Retina (tissue), 1 donor: ENCODE measurements around the gene OR4C16.

Experiments
- DNase-seq: peaks from one replicate; pipeline ENCODE4 v3.0.0-alpha.2; 2016

The OR4C16 gene, protein sequence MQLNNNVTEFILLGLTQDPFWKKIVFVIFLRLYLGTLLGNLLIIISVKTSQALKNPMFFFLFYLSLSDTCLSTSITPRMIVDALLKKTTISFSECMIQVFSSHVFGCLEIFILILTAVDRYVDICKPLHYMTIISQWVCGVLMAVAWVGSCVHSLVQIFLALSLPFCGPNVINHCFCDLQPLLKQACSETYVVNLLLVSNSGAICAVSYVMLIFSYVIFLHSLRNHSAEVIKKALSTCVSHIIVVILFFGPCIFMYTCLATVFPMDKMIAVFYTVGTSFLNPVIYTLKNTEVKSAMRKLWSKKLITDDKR

GRCh38 chr11:55571828-55572227 lies at the start of gene OR4C16:
OR4C16 (plus strand) TSS chr11:55572128; CDS start chr11:55572128, 0 bp downstream.
- no peak for DNase-seq

GRCh38 chr11:55554169-55554568 lies 17.8 kb upstream of the OR4C16 start, which contains the start of gene OR4C15:
OR4C15 (plus strand) TSS chr11:55554469; CDS start chr11:55554469, 0 bp downstream.
- DNase-seq, result no peak

GRCh38 chr11:55572548-55572947 lies 620 bp downstream of the OR4C16 start:
- DNase-seq, result no peak

DNA sequence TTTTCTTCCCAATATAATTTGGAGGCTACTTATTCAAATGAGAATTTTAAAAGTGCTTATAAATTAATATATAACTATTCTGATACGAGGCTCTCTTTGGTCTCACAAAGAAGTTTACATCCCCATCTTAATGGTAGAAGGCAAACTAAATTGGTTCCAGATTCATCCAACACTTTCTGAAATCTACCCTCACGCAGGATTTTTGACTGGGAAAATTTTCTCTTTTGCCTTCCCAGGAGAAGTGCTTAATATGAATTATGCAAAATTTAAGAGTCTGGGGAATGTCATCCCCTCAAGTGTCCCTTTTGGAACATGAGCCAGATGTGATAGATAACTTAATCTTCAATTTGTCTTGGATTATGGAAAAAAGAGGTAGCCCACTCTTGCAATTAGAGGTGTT lies 35.6 kb downstream of the OR4C16 start, which contains the start of gene OR4C11:
OR4C11 (minus strand) TSS at position 101 of the 400 bp plus-strand sequence. CDS start 3,272 bp downstream, outside the sequence.
- DNase-seq, result no peak
